H1 (cell line): Measurements from ENCODE around the gene NAA40. TPM values are rescaled to one million over a fixed set of nuclear protein-coding genes. Genes with fewer than 3 reads are reported as not detected.

ENCODE experiments used
- CTCF ChIA-PET: fragments of 300-600 bp; sonication (Branson Sonifier 250); formaldehyde crosslinking; loops from one replicate; lab custom pipeline; 2021; ENCODE audit not compliant: partially characterized antibody; lab: Charles Lee
- POLR2A ChIA-PET: fragments of 300-600 bp; sonication (Branson Sonifier 250); formaldehyde crosslinking; loops from one replicate; lab custom pipeline; 2021; ENCODE audit warnings: inconsistent platforms; ENCODE audit not compliant: partially characterized antibody; lab: Charles Lee
- DNase-seq, 2 experiments: peaks; one replicate each; pipeline versions ENCODE4 v3.0.0 to v3.0.0-alpha.2; 2010 to 2022; ENCODE audit warnings: low spot score in 2 of 2, low read depth in 1 of 2, mixed read lengths in 1 of 2
- FAIRE-seq: peaks from 2 replicates; lab custom pipeline; 2011; peaks lifted over from hg19 to GRCh38; lab: Jason Lieb, UNC
- H2AFZ ChIP-seq: 2 replicates; pipeline ENCODE4 v1.8.1; 2012; ENCODE audit warnings: low read length, inconsistent platforms
- H2AK5ac ChIP-seq: 2 replicates; pipeline ENCODE4 v1.6.1; 2013; ENCODE audit warnings: low read depth, low read length
- H2BK120ac ChIP-seq: replicated peaks from 2 replicates; pipeline ENCODE3; 2013; ENCODE audit warnings: low read depth, low read length, inconsistent platforms
- H2BK12ac ChIP-seq: 2 replicates; pipeline ENCODE4 v1.6.1; 2013; ENCODE audit warnings: low read depth, low read length
- H2BK15ac ChIP-seq: 2 replicates; pipeline ENCODE4 v1.6.1; 2013; ENCODE audit warnings: low read length
- H2BK20ac ChIP-seq: 2 replicates; pipeline ENCODE4 v1.6.1; 2013; ENCODE audit warnings: low read length
- H2BK5ac ChIP-seq: 2 replicates; pipeline ENCODE4 v1.6.1; 2013; ENCODE audit warnings: low read depth, low read length
- H3K14ac ChIP-seq: 2 replicates; pipeline ENCODE4 v1.6.1; 2013; ENCODE audit warnings: inconsistent platforms; ENCODE audit not compliant: insufficient read length
- H3K18ac ChIP-seq: 2 replicates; pipeline ENCODE4 v1.6.1; 2013; ENCODE audit warnings: low read length; ENCODE audit errors: extremely low read depth
- H3K23ac ChIP-seq: 2 replicates; pipeline ENCODE4 v1.6.1; 2013; ENCODE audit warnings: inconsistent platforms; ENCODE audit not compliant: insufficient read length
- H3K23me2 ChIP-seq: 2 replicates; pipeline ENCODE4 v1.6.1; 2013; ENCODE audit warnings: low read depth, low read length
- H3K27ac ChIP-seq: 2 replicates; pipeline ENCODE4 v1.6.1; 2011; ENCODE audit warnings: low read depth, low read length, inconsistent platforms
- H3K27me3 ChIP-seq, 4 experiments: replicated peaks in 1 of 4; 1 replicate in 1 of 4; 2 replicates in 3 of 4; pipeline versions ENCODE4 v1.6.1 to v1.8.1; 2011 to 2013; ENCODE audit warnings: low read length in 3 of 4, mild to moderate bottlenecking in 3 of 4, inconsistent platforms in 2 of 4, mixed read lengths in 2 of 4, moderate library complexity in 1 of 4; ENCODE audit not compliant: control insufficient read depth in 3 of 4, insufficient read depth in 3 of 4; ENCODE audit errors: extremely low read depth in 1 of 4
- H3K36me3 ChIP-seq, 4 experiments: 2 replicates each; pipeline versions ENCODE4 v1.6.1 to v1.8.1; 2011 to 2013; ENCODE audit warnings: mild to moderate bottlenecking in 4 of 4, low read length in 3 of 4, moderate library complexity in 2 of 4, control low read depth in 1 of 4, inconsistent platforms in 1 of 4; ENCODE audit not compliant: insufficient read depth in 4 of 4, control insufficient read depth in 2 of 4
- H3K4ac ChIP-seq: replicated peaks from 2 replicates; pipeline ENCODE3; 2013; ENCODE audit warnings: low read length, low read depth, mixed read lengths, inconsistent platforms; ENCODE audit not compliant: insufficient read length
- H3K4me1 ChIP-seq, 4 experiments: replicated peaks in 1 of 4; 1 replicate in 1 of 4; 2 replicates in 3 of 4; pipeline versions ENCODE4 v1.6.1 to v1.8.1; 2011 to 2013; ENCODE audit warnings: low read length in 3 of 4, inconsistent platforms in 2 of 4, mixed read lengths in 1 of 4; ENCODE audit not compliant: insufficient read depth in 4 of 4, control insufficient read depth in 3 of 4
- H3K4me2 ChIP-seq, 2 experiments: 2 replicates each; pipeline versions ENCODE4 v1.6.1 to v1.8.1; 2011 to 2013; ENCODE audit warnings: low read depth in 2 of 2, low read length in 2 of 2, control low read depth in 1 of 2, inconsistent platforms in 1 of 2, mild to moderate bottlenecking in 1 of 2; ENCODE audit not compliant: insufficient read depth in 1 of 2
- H3K4me3 ChIP-seq, 4 experiments: fragments of 200-600, 300-600 bp in 1 of 4; sonication (generic), shearing (Covaris generic), sonication (Bioruptor Twin) in 1 of 4; 2 replicates each; pipeline versions ENCODE4 v1.5.1 to v1.8.1; 2011 to 2016; ENCODE audit warnings: low read length in 4 of 4, low read depth in 3 of 4, control low read depth in 2 of 4, inconsistent platforms in 2 of 4, mild to moderate bottlenecking in 2 of 4, mixed read lengths in 1 of 4, moderate library complexity in 1 of 4; ENCODE audit not compliant: insufficient read depth in 2 of 4; ENCODE audit errors: extremely low read depth in 1 of 4
- H3K56ac ChIP-seq: replicated peaks from 2 replicates; pipeline ENCODE3; 2013; ENCODE audit warnings: low read depth, mild to moderate bottlenecking, mixed read lengths, low read length, inconsistent platforms; ENCODE audit not compliant: insufficient read length
- H3K79me1 ChIP-seq: 2 replicates; pipeline ENCODE4 v1.6.1; 2013; ENCODE audit warnings: low read depth, low read length, control low read depth
- H3K79me2 ChIP-seq, 2 experiments: 2 replicates each; pipeline versions ENCODE4 v1.6.1 to v1.8.1; 2012 to 2013; ENCODE audit warnings: low read length in 2 of 2, mild to moderate bottlenecking in 2 of 2, inconsistent platforms in 1 of 2; ENCODE audit not compliant: insufficient read depth in 2 of 2, control insufficient read depth in 1 of 2
- H3K9ac ChIP-seq, 4 experiments: replicated peaks in 1 of 4; 1 replicate in 1 of 4; 2 replicates in 3 of 4; pipeline versions ENCODE4 v1.6.1 to v1.8.1; 2011 to 2013; ENCODE audit warnings: low read depth in 3 of 4, low read length in 3 of 4, control low read depth in 2 of 4, mild to moderate bottlenecking in 2 of 4, moderate library complexity in 2 of 4, inconsistent platforms in 1 of 4; ENCODE audit errors: extremely low read depth in 1 of 4
- H3K9me3 ChIP-seq, 2 experiments: 2 replicates each; pipeline versions ENCODE4 v1.6.1 to v1.8.1; 2012 to 2013; ENCODE audit warnings: mild to moderate bottlenecking in 2 of 2, moderate library complexity in 2 of 2, control low read depth in 1 of 2, inconsistent platforms in 1 of 2, low read depth in 1 of 2, low read length in 1 of 2, mixed read lengths in 1 of 2; ENCODE audit not compliant: insufficient read depth in 2 of 2
- H4K20me1 ChIP-seq, 2 experiments: replicated peaks in 1 of 2; 2 replicates each; pipeline versions ENCODE3 to v1.8.1; 2011 to 2013; ENCODE audit warnings: inconsistent platforms in 2 of 2, low read length in 2 of 2, mild to moderate bottlenecking in 1 of 2; ENCODE audit not compliant: insufficient read depth in 2 of 2, control insufficient read depth in 1 of 2
- H4K5ac ChIP-seq: 2 replicates; pipeline ENCODE4 v1.6.1; 2013; ENCODE audit warnings: low read length, low read depth, mixed read lengths, inconsistent platforms; ENCODE audit not compliant: insufficient read length
- H4K8ac ChIP-seq: 2 replicates; pipeline ENCODE4 v1.8.0; 2013; ENCODE audit warnings: mild to moderate bottlenecking, moderate library complexity, low read length, inconsistent platforms; ENCODE audit not compliant: insufficient read depth; ENCODE audit errors: extremely low read depth
- H4K91ac ChIP-seq: replicated peaks from 2 replicates; pipeline ENCODE3; 2013; ENCODE audit warnings: low read length, mixed read lengths, inconsistent platforms; ENCODE audit not compliant: insufficient read length
- ATF2 ChIP-seq: IDR thresholded peaks from 2 replicates; pipeline ENCODE4 v1.6.1; 2012; ENCODE audit warnings: low read length, inconsistent platforms
- GTF2F1 ChIP-seq: IDR thresholded peaks from 2 replicates; pipeline ENCODE4 v1.6.1; 2012; ENCODE audit warnings: low read depth, low read length, improper control_type of control experiment, borderline replicate concordance
- HDAC2 ChIP-seq, 2 experiments: fragments of 300-600 bp in 1 of 2; sonication (generic) in 1 of 2; IDR thresholded peaks; 2 replicates each; pipeline ENCODE4 v1.6.1; 2011 to 2012; ENCODE audit warnings: low read depth in 2 of 2, low read length in 2 of 2, mild to moderate bottlenecking in 2 of 2, moderate library complexity in 2 of 2, borderline replicate concordance in 1 of 2, inconsistent platforms in 1 of 2
- KDM1A ChIP-seq: fragments of 200-600, 300-600 bp; sonication (generic); IDR thresholded peaks from 2 replicates; pipeline ENCODE4 v1.7.1; 2016; ENCODE audit warnings: mild to moderate bottlenecking, low read length, borderline replicate concordance
- KDM4A ChIP-seq: IDR thresholded peaks from one replicate; pipeline ENCODE4 v1.7.1; 2012; ENCODE audit warnings: low read depth, mild to moderate bottlenecking, moderate library complexity, low read length, inconsistent platforms; ENCODE audit not compliant: severe bottlenecking
- MAX ChIP-seq: IDR thresholded peaks from 2 replicates; pipeline ENCODE4 v1.6.1; 2012; ENCODE audit warnings: inconsistent platforms
- PHF8 ChIP-seq: fragments of 200-600 bp; sonication (generic); conservative IDR thresholded peaks from 2 replicates; pipeline ENCODE4 v1.7.1; 2012; ENCODE audit warnings: low read depth, mild to moderate bottlenecking, inconsistent platforms, low read length, moderate library complexity
- SIX5 ChIP-seq: IDR thresholded peaks from 2 replicates; pipeline ENCODE4 v1.6.1; 2011; ENCODE audit warnings: mild to moderate bottlenecking, low read depth, low read length
- WGBS, 2 experiments: shearing (Covaris generic) in 1 of 2; methylation state at CpG; one replicate each; pipeline versions ENCODE4 v1.1.6 to v1.1.7; 2013 to 2015; ENCODE audit warnings: low lambda C conversion rate in 2 of 2, mixed read lengths in 2 of 2, inconsistent platforms in 1 of 2, low coverage in 1 of 2, missing lambda C conversion rate in 1 of 2; ENCODE audit not compliant: insufficient replicate concordance in 2 of 2, insufficient coverage in 1 of 2, insufficient read length in 1 of 2; ENCODE audit errors: extremely low coverage in 1 of 2, missing lambda C conversion rate in 1 of 2; 5-methylcytosine and 5-hydroxymethylcytosine counted together
- polyA plus RNA-seq, 7 experiments: library from polyadenylated mRNA; depleted of rRNA in 3 of 7; stranded (reverse) in 5 of 7; unstranded in 2 of 7; fragments of >200 nt in 5 of 7; fragments of 200-250 nt in 2 of 7; gene quantifications; 1 replicate in 5 of 7; 2 replicates in 1 of 7; 4 replicates in 1 of 7; pipeline versions ENCODE4 v1.2.1 to v1.2.3, GENCODE V29; 2011 to 2013; ENCODE audit warnings: missing spikeins in 2 of 7, mixed read lengths in 2 of 7
- total RNA-seq: library from RNA; stranded (reverse); fragmentation: NEBNext Ultra II Directional; extraction: Animal tissue kit (Norgen Biotek cat#: 25700); gene quantifications from 2 replicates; pipeline ENCODE4 v1.2.1, GENCODE V29; 2021

Gene NAA40
- total and polyA plus RNA-seq, 2 of the 8 experiments (the other 6 are each of a cell fraction or from before 2014, with no cell fraction given), result 20.0 to 31.1 TPM

GRCh38 chr11:64000740-64001483 lies 62.1 kb downstream of the NAA40 start:
- H3K9ac ChIP-seq, result no peak overlapping the region
- H3K4me1 ChIP-seq, result peaks cover 2 to 23% (median 12%) of the 10 kb centered on the region in 4 experiments; a peak in 6 of 7 replicates
- H2BK120ac ChIP-seq, result no peak overlapping the region
- H3K9me3 ChIP-seq, result no peaks in the 10 kb centered on the region
- ChIA-PET CTCF (interaction anchor here (0.9 to 6.8 kb wide), 40 partner anchors 8 to 300 kb away, joined by 3 to 171 read pairs (median 6); partner anchors contain the start of genes FLRT1 and STIP1), POLR2A (interaction anchor here (0.8 to 5.1 kb wide), 15 partner anchors 11 to 206 kb away, joined by 3 to 46 read pairs (median 3); partner anchors contain the start of genes COX8A, FERMT3 and OTUB1)
- 0 out of 2 replicates have a peak overlapping the region, but pooled peaks have one; percentile 49 for H2AK5ac ChIP-seq
- H2BK12ac ChIP-seq, result no peak overlapping the region
- peak overlapping the region; percentile 48; the same call in 1 of the 2 replicates for H4K8ac ChIP-seq
- H2BK20ac ChIP-seq, result no peak overlapping the region
- peaks cover 4 to 20% of the 10 kb centered on the region in 2 experiments for H4K20me1 ChIP-seq
- H4K5ac ChIP-seq, result no peak overlapping the region
- peak overlapping the region in 2 of 4 experiments; percentile 9 to 61; a peak in 4 of 8 replicates for H3K4me3 ChIP-seq
- H3K79me1 ChIP-seq, result peaks cover 2% of the 10 kb centered on the region; the same call in 1 of the 2 replicates
- peaks cover 6 to 17% (median 10%) of the 10 kb centered on the region in 4 experiments for H3K36me3 ChIP-seq
- peaks cover 12 to 43% (median 31%) of the 10 kb centered on the region in 4 experiments for H3K27me3 ChIP-seq
- H2AFZ ChIP-seq, result no peak overlapping the region
- WGBS, 2 experiments, result 52% methylated on average over 41 of the region's 60 CpGs; no CpG with 5 or more reads in 1 of the 2 experiments
- no peak overlapping the region for H3K18ac ChIP-seq
- peak overlapping the region; percentile 81; the same call in 1 of the 2 replicates for H2BK15ac ChIP-seq
- no peak overlapping the region for H3K27ac ChIP-seq
- H2BK5ac ChIP-seq, result no peak overlapping the region
- H3K56ac ChIP-seq, result no peak overlapping the region
- no peak overlapping the region for H3K14ac ChIP-seq
- no peak for DNase-seq
- H3K23me2 ChIP-seq, result peaks cover 18% of the 10 kb centered on the region; the same call in 1 of the 2 replicates
- peak overlapping the region; percentile 70 to 98 for H3K4me2 ChIP-seq
- H4K91ac ChIP-seq, result no peak overlapping the region
- H3K79me2 ChIP-seq, result no peaks in the 10 kb centered on the region
- no peak overlapping the region for H3K4ac ChIP-seq
- FAIRE-seq, result no peak
- H3K23ac ChIP-seq, result no peak overlapping the region
- no peak for TF ChIP-seq ATF2
- TF ChIP-seq GTF2F1, result no peak
- TF ChIP-seq MAX, result 0 out of 2 replicates have a peak, but pooled peaks have one; percentile 1
- TF ChIP-seq KDM4A, result no peak
- TF ChIP-seq KDM1A, result peak; percentile 96
- no peak for TF ChIP-seq SIX5
- 0 out of 4 replicates have a peak, but pooled peaks of 1 of the 2 experiments have one; percentile 10 for TF ChIP-seq HDAC2 (IDR thresholded peaks at IDR 0.05; ENCODE audit: borderline replicate concordance in 1 of 2, low read depth in 2 of 2, low read length in 2 of 2)
- no peak for TF ChIP-seq PHF8
